H1 (cell line): ENCODE measurements around the gene GIPC1. TPM values are rescaled to one million over a fixed set of nuclear protein-coding genes. Genes with fewer than 3 reads are reported as not detected.

Experiments
- CTCF ChIA-PET: fragments of 300-600 bp; sonication (Branson Sonifier 250); formaldehyde crosslinking; loops from one replicate; lab custom pipeline; 2021; ENCODE audit not compliant: partially characterized antibody; lab: Charles Lee
- POLR2A ChIA-PET: fragments of 300-600 bp; sonication (Branson Sonifier 250); formaldehyde crosslinking; loops from one replicate; lab custom pipeline; 2021; ENCODE audit warnings: inconsistent platforms; ENCODE audit not compliant: partially characterized antibody; lab: Charles Lee
- DNase-seq, 2 experiments: peaks; one replicate each; pipeline versions ENCODE4 v3.0.0 to v3.0.0-alpha.2; 2010 to 2022; ENCODE audit warnings: low spot score in 2 of 2, low read depth in 1 of 2, mixed read lengths in 1 of 2
- FAIRE-seq: peaks from 2 replicates; lab custom pipeline; 2011; peaks lifted over from hg19 to GRCh38; lab: Jason Lieb, UNC
- H2AFZ ChIP-seq: 2 replicates; pipeline ENCODE4 v1.8.1; 2012; ENCODE audit warnings: low read length, inconsistent platforms
- H2AK5ac ChIP-seq: 2 replicates; pipeline ENCODE4 v1.6.1; 2013; ENCODE audit warnings: low read depth, low read length
- H2BK120ac ChIP-seq: replicated peaks from 2 replicates; pipeline ENCODE3; 2013; ENCODE audit warnings: low read depth, low read length, inconsistent platforms
- H2BK12ac ChIP-seq: 2 replicates; pipeline ENCODE4 v1.6.1; 2013; ENCODE audit warnings: low read depth, low read length
- H2BK15ac ChIP-seq: 2 replicates; pipeline ENCODE4 v1.6.1; 2013; ENCODE audit warnings: low read length
- H2BK20ac ChIP-seq: 2 replicates; pipeline ENCODE4 v1.6.1; 2013; ENCODE audit warnings: low read length
- H2BK5ac ChIP-seq: 2 replicates; pipeline ENCODE4 v1.6.1; 2013; ENCODE audit warnings: low read depth, low read length
- H3K14ac ChIP-seq: 2 replicates; pipeline ENCODE4 v1.6.1; 2013; ENCODE audit warnings: inconsistent platforms; ENCODE audit not compliant: insufficient read length
- H3K18ac ChIP-seq: 2 replicates; pipeline ENCODE4 v1.6.1; 2013; ENCODE audit warnings: low read length; ENCODE audit errors: extremely low read depth
- H3K23ac ChIP-seq: 2 replicates; pipeline ENCODE4 v1.6.1; 2013; ENCODE audit warnings: inconsistent platforms; ENCODE audit not compliant: insufficient read length
- H3K23me2 ChIP-seq: 2 replicates; pipeline ENCODE4 v1.6.1; 2013; ENCODE audit warnings: low read depth, low read length
- H3K27ac ChIP-seq: 2 replicates; pipeline ENCODE4 v1.6.1; 2011; ENCODE audit warnings: low read depth, low read length, inconsistent platforms
- H3K27me3 ChIP-seq, 4 experiments: replicated peaks in 1 of 4; 1 replicate in 1 of 4; 2 replicates in 3 of 4; pipeline versions ENCODE4 v1.6.1 to v1.8.1; 2011 to 2013; ENCODE audit warnings: low read length in 3 of 4, mild to moderate bottlenecking in 3 of 4, inconsistent platforms in 2 of 4, mixed read lengths in 2 of 4, moderate library complexity in 1 of 4; ENCODE audit not compliant: control insufficient read depth in 3 of 4, insufficient read depth in 3 of 4; ENCODE audit errors: extremely low read depth in 1 of 4
- H3K36me3 ChIP-seq, 4 experiments: 2 replicates each; pipeline versions ENCODE4 v1.6.1 to v1.8.1; 2011 to 2013; ENCODE audit warnings: mild to moderate bottlenecking in 4 of 4, low read length in 3 of 4, moderate library complexity in 2 of 4, control low read depth in 1 of 4, inconsistent platforms in 1 of 4; ENCODE audit not compliant: insufficient read depth in 4 of 4, control insufficient read depth in 2 of 4
- H3K4ac ChIP-seq: replicated peaks from 2 replicates; pipeline ENCODE3; 2013; ENCODE audit warnings: low read length, low read depth, mixed read lengths, inconsistent platforms; ENCODE audit not compliant: insufficient read length
- H3K4me1 ChIP-seq, 4 experiments: replicated peaks in 1 of 4; 1 replicate in 1 of 4; 2 replicates in 3 of 4; pipeline versions ENCODE4 v1.6.1 to v1.8.1; 2011 to 2013; ENCODE audit warnings: low read length in 3 of 4, inconsistent platforms in 2 of 4, mixed read lengths in 1 of 4; ENCODE audit not compliant: insufficient read depth in 4 of 4, control insufficient read depth in 3 of 4
- H3K4me2 ChIP-seq, 2 experiments: 2 replicates each; pipeline versions ENCODE4 v1.6.1 to v1.8.1; 2011 to 2013; ENCODE audit warnings: low read depth in 2 of 2, low read length in 2 of 2, control low read depth in 1 of 2, inconsistent platforms in 1 of 2, mild to moderate bottlenecking in 1 of 2; ENCODE audit not compliant: insufficient read depth in 1 of 2
- H3K4me3 ChIP-seq, 4 experiments: fragments of 200-600, 300-600 bp in 1 of 4; sonication (generic), shearing (Covaris generic), sonication (Bioruptor Twin) in 1 of 4; 2 replicates each; pipeline versions ENCODE4 v1.5.1 to v1.8.1; 2011 to 2016; ENCODE audit warnings: low read length in 4 of 4, low read depth in 3 of 4, control low read depth in 2 of 4, inconsistent platforms in 2 of 4, mild to moderate bottlenecking in 2 of 4, mixed read lengths in 1 of 4, moderate library complexity in 1 of 4; ENCODE audit not compliant: insufficient read depth in 2 of 4; ENCODE audit errors: extremely low read depth in 1 of 4
- H3K56ac ChIP-seq: replicated peaks from 2 replicates; pipeline ENCODE3; 2013; ENCODE audit warnings: low read depth, mild to moderate bottlenecking, mixed read lengths, low read length, inconsistent platforms; ENCODE audit not compliant: insufficient read length
- H3K79me1 ChIP-seq: 2 replicates; pipeline ENCODE4 v1.6.1; 2013; ENCODE audit warnings: low read depth, low read length, control low read depth
- H3K79me2 ChIP-seq, 2 experiments: 2 replicates each; pipeline versions ENCODE4 v1.6.1 to v1.8.1; 2012 to 2013; ENCODE audit warnings: low read length in 2 of 2, mild to moderate bottlenecking in 2 of 2, inconsistent platforms in 1 of 2; ENCODE audit not compliant: insufficient read depth in 2 of 2, control insufficient read depth in 1 of 2
- H3K9ac ChIP-seq, 4 experiments: replicated peaks in 1 of 4; 1 replicate in 1 of 4; 2 replicates in 3 of 4; pipeline versions ENCODE4 v1.6.1 to v1.8.1; 2011 to 2013; ENCODE audit warnings: low read depth in 3 of 4, low read length in 3 of 4, control low read depth in 2 of 4, mild to moderate bottlenecking in 2 of 4, moderate library complexity in 2 of 4, inconsistent platforms in 1 of 4; ENCODE audit errors: extremely low read depth in 1 of 4
- H3K9me3 ChIP-seq, 2 experiments: 2 replicates each; pipeline versions ENCODE4 v1.6.1 to v1.8.1; 2012 to 2013; ENCODE audit warnings: mild to moderate bottlenecking in 2 of 2, moderate library complexity in 2 of 2, control low read depth in 1 of 2, inconsistent platforms in 1 of 2, low read depth in 1 of 2, low read length in 1 of 2, mixed read lengths in 1 of 2; ENCODE audit not compliant: insufficient read depth in 2 of 2
- H4K20me1 ChIP-seq, 2 experiments: replicated peaks in 1 of 2; 2 replicates each; pipeline versions ENCODE3 to v1.8.1; 2011 to 2013; ENCODE audit warnings: inconsistent platforms in 2 of 2, low read length in 2 of 2, mild to moderate bottlenecking in 1 of 2; ENCODE audit not compliant: insufficient read depth in 2 of 2, control insufficient read depth in 1 of 2
- H4K5ac ChIP-seq: 2 replicates; pipeline ENCODE4 v1.6.1; 2013; ENCODE audit warnings: low read length, low read depth, mixed read lengths, inconsistent platforms; ENCODE audit not compliant: insufficient read length
- H4K8ac ChIP-seq: 2 replicates; pipeline ENCODE4 v1.8.0; 2013; ENCODE audit warnings: mild to moderate bottlenecking, moderate library complexity, low read length, inconsistent platforms; ENCODE audit not compliant: insufficient read depth; ENCODE audit errors: extremely low read depth
- H4K91ac ChIP-seq: replicated peaks from 2 replicates; pipeline ENCODE3; 2013; ENCODE audit warnings: low read length, mixed read lengths, inconsistent platforms; ENCODE audit not compliant: insufficient read length
- ASH2L ChIP-seq: fragments of 200-600, 300-600 bp; sonication (generic); IDR thresholded peaks from one replicate; pipeline ENCODE4 v1.7.1; 2017; ENCODE audit warnings: low read length
- CHD1 ChIP-seq: IDR thresholded peaks from 2 replicates; pipeline ENCODE4 v1.6.1; 2012; ENCODE audit warnings: low read depth, low read length, improper control_type of control experiment
- CREB1 ChIP-seq: IDR thresholded peaks from 2 replicates; pipeline ENCODE4 v1.6.1; 2012; ENCODE audit warnings: inconsistent platforms
- CTCF ChIP-seq, 3 experiments: IDR thresholded peaks; 1 replicate in 2 of 3; 2 replicates in 1 of 3; pipeline versions ENCODE4 v1.5.1 to v1.6.1; 2011; ENCODE audit warnings: low read length in 3 of 3, mild to moderate bottlenecking in 3 of 3, inconsistent platforms in 2 of 3, low read depth in 1 of 3, moderate library complexity in 1 of 3; ENCODE audit not compliant: insufficient read depth in 1 of 3; ENCODE audit errors: control extremely low read depth in 1 of 3
- GTF2F1 ChIP-seq: IDR thresholded peaks from 2 replicates; pipeline ENCODE4 v1.6.1; 2012; ENCODE audit warnings: low read depth, low read length, improper control_type of control experiment, borderline replicate concordance
- PHF8 ChIP-seq: fragments of 200-600 bp; sonication (generic); conservative IDR thresholded peaks from 2 replicates; pipeline ENCODE4 v1.7.1; 2012; ENCODE audit warnings: low read depth, mild to moderate bottlenecking, inconsistent platforms, low read length, moderate library complexity
- RBBP5 ChIP-seq: IDR thresholded peaks from 2 replicates; pipeline ENCODE4 v1.7.1; 2012; ENCODE audit warnings: low read depth, mild to moderate bottlenecking, inconsistent platforms, low read length, moderate library complexity, borderline replicate concordance
- RNF2 ChIP-seq: fragments of 200-900, 300-1000 bp; sonication (generic); IDR thresholded peaks from 2 replicates; pipeline ENCODE4 v1.7.1; 2016; ENCODE audit warnings: borderline replicate concordance, low read depth, mild to moderate bottlenecking, antibody characterized with exemption, low read length; ENCODE audit not compliant: poor library complexity, severe bottlenecking; ENCODE audit errors: missing control alignments
- SAP30 ChIP-seq: fragments of 300-600 bp; sonication (generic); IDR thresholded peaks from 2 replicates; pipeline ENCODE4 v1.7.1; 2012; ENCODE audit warnings: low read length, moderate library complexity, mild to moderate bottlenecking, inconsistent platforms; ENCODE audit not compliant: insufficient read depth, insufficient replicate concordance
- whole genome bisulfite sequencing, 2 experiments: shearing (Covaris generic) in 1 of 2; methylation state at CpG; one replicate each; pipeline versions ENCODE4 v1.1.6 to v1.1.7; 2013 to 2015; ENCODE audit warnings: low lambda C conversion rate in 2 of 2, mixed read lengths in 2 of 2, inconsistent platforms in 1 of 2, low coverage in 1 of 2, missing lambda C conversion rate in 1 of 2; ENCODE audit not compliant: insufficient replicate concordance in 2 of 2, insufficient coverage in 1 of 2, insufficient read length in 1 of 2; ENCODE audit errors: extremely low coverage in 1 of 2, missing lambda C conversion rate in 1 of 2; 5-methylcytosine and 5-hydroxymethylcytosine counted together
- polyA plus RNA-seq, 7 experiments: library from polyadenylated mRNA; depleted of rRNA in 3 of 7; stranded (reverse) in 5 of 7; unstranded in 2 of 7; fragments of >200 nt in 5 of 7; fragments of 200-250 nt in 2 of 7; gene quantifications; 1 replicate in 5 of 7; 2 replicates in 1 of 7; 4 replicates in 1 of 7; pipeline versions ENCODE4 v1.2.1 to v1.2.3, GENCODE V29; 2011 to 2013; ENCODE audit warnings: missing spikeins in 2 of 7, mixed read lengths in 2 of 7
- total RNA-seq: library from RNA; stranded (reverse); fragmentation: NEBNext Ultra II Directional; extraction: Animal tissue kit (Norgen Biotek cat#: 25700); gene quantifications from 2 replicates; pipeline ENCODE4 v1.2.1, GENCODE V29; 2021

GIPC1 gene
- total and polyA plus RNA-seq, 2 of the 8 experiments (the other 6 are each of a cell fraction or from before 2014, with no cell fraction given): 65.6 to 72.0 TPM

GRCh38 chr19:14542711-14543328 lies 46.9 kb upstream of the GIPC1 start:
- H2BK15ac ChIP-seq: no peak overlapping the region
- ChIA-PET CTCF (interaction anchor here (0.7 kb wide), 1 partner anchor 969 kb away, joined by 3 read pairs; no protein-coding TSS in a partner anchor), POLR2A (interaction anchor here (0.7 kb wide), 1 partner anchor 59 kb away, joined by 3 read pairs; no protein-coding TSS in a partner anchor)
- H3K79me2 ChIP-seq: peaks cover 0 to 37% of the 10 kb centered on the region in 2 experiments; a peak in 1 of 4 replicates
- peaks cover 5 to 21% of the 10 kb centered on the region in 2 experiments for H4K20me1 ChIP-seq
- H3K27me3 ChIP-seq: no peaks in the 10 kb centered on the region; a peak in 1 of 7 replicates
- DNase-seq (no peak), FAIRE-seq (no peak)
- no peak overlapping the region; a peak in 1 of 4 replicates for H3K4me2 ChIP-seq
- H3K56ac ChIP-seq: no peak overlapping the region
- no peak overlapping the region for H2BK120ac ChIP-seq
- H3K14ac ChIP-seq: peak overlapping the region; percentile 48
- H3K9me3 ChIP-seq: no peaks in the 10 kb centered on the region
- H2AK5ac ChIP-seq: no peak overlapping the region; the same call in 1 of the 2 replicates
- H3K36me3 ChIP-seq: no peaks in the 10 kb centered on the region; a peak in 1 of 8 replicates
- peaks cover 0 to 3% (median 1%) of the 10 kb centered on the region in 4 experiments; a peak in 3 of 7 replicates for H3K4me1 ChIP-seq
- H2BK12ac ChIP-seq: no peak overlapping the region
- H2BK5ac ChIP-seq: no peak overlapping the region
- H3K23me2 ChIP-seq: no peaks in the 10 kb centered on the region
- H4K91ac ChIP-seq: no peak overlapping the region
- H4K8ac ChIP-seq: no peak overlapping the region
- H3K23ac ChIP-seq: no peak overlapping the region
- H3K18ac ChIP-seq: no peak overlapping the region
- peaks cover 26% of the 10 kb centered on the region for H3K79me1 ChIP-seq
- no peak overlapping the region for H4K5ac ChIP-seq
- H3K4me3 ChIP-seq: no peak overlapping the region
- no peak overlapping the region for H3K27ac ChIP-seq
- no peak overlapping the region for H3K9ac ChIP-seq
- H3K4ac ChIP-seq: no peak overlapping the region
- H2BK20ac ChIP-seq: no peak overlapping the region
- WGBS, 2 experiments: 66% methylated on average over 7 of the region's 7 CpGs; no CpG with 5 or more reads in 1 of the 2 experiments
- no peak overlapping the region for H2AFZ ChIP-seq
- TF ChIP-seq ASH2L: no peak
- no peak for TF ChIP-seq RNF2
- TF ChIP-seq GTF2F1: no peak
- no peak for TF ChIP-seq CTCF (IDR thresholded peaks at IDR 0.05; ENCODE audit: control extremely low read depth in 1 of 3, insufficient read depth in 1 of 3, low read depth in 1 of 3, low read length in 3 of 3)
- no peak for TF ChIP-seq RBBP5
- TF ChIP-seq CHD1: no peak
- no peak for TF ChIP-seq SAP30
- TF ChIP-seq PHF8: no peak
- no peak for TF ChIP-seq CREB1
